GM23338 (cell line): ENCODE data around the gene FOXN4. TPM values are rescaled to one million over a fixed set of nuclear protein-coding genes. Genes with fewer than 3 reads are reported as not detected.

ENCODE experiments used
- ATAC-seq: fragments of 200-7000 bp; cut with Tn5 transposase; 3 replicates; pipeline ENCODE4 v1.9.1; 2020
- DNase-seq: peaks from one replicate; pipeline ENCODE4 v3.0.0-alpha.2; 2015; ENCODE audit warnings: low spot score
- H2AFZ ChIP-seq: fragments of 200-600 bp; sonication (generic); 2 replicates; pipeline ENCODE4 v1.8.0; 2016; ENCODE audit warnings: antibody characterized with exemption, mild to moderate bottlenecking, moderate library complexity
- H3F3A ChIP-seq: fragments of 200-600 bp; sonication (generic); replicated peaks from 2 replicates; pipeline ENCODE4 v1.8.0; 2017; ENCODE audit warnings: antibody characterized with exemption, mixed run types, low read depth
- H3K27ac ChIP-seq: fragments of 200-600 bp; sonication (generic); 2 replicates; pipeline ENCODE4 v1.6.1; 2016; ENCODE audit warnings: low read depth
- H3K27me3 ChIP-seq: fragments of 200-600 bp; sonication (generic); 2 replicates; pipeline ENCODE4 v1.8.0; 2016; ENCODE audit warnings: mild to moderate bottlenecking, mixed run types, moderate library complexity; ENCODE audit not compliant: insufficient read depth
- H3K36me3 ChIP-seq: fragments of 200-600 bp; sonication (generic); 2 replicates; pipeline ENCODE4 v1.8.0; 2016; ENCODE audit warnings: mild to moderate bottlenecking; ENCODE audit not compliant: insufficient read depth
- H3K4me1 ChIP-seq: fragments of 200-600 bp; sonication (generic); 2 replicates; pipeline ENCODE4 v1.8.0; 2016; ENCODE audit warnings: mild to moderate bottlenecking, moderate library complexity; ENCODE audit not compliant: insufficient read depth
- H3K4me2 ChIP-seq: fragments of 200-600 bp; sonication (generic); 2 replicates; pipeline ENCODE4 v1.7.1; 2017; ENCODE audit warnings: mixed run types
- H3K4me3 ChIP-seq: fragments of 200-600 bp; sonication (generic); 2 replicates; pipeline ENCODE4 v1.6.1; 2016; ENCODE audit warnings: mixed run types
- H3K79me2 ChIP-seq: fragments of 200-600 bp; sonication (generic); replicated peaks from 2 replicates; pipeline ENCODE4 v1.8.0; 2017; ENCODE audit warnings: mild to moderate bottlenecking; ENCODE audit not compliant: insufficient read depth
- H3K9me2 ChIP-seq: fragments of 200-600 bp; sonication (generic); 2 replicates; pipeline ENCODE4 v1.8.0; 2017; ENCODE audit not compliant: insufficient read depth
- H4K20me1 ChIP-seq: fragments of 200-600 bp; sonication (generic); replicated peaks from 2 replicates; pipeline ENCODE4 v1.8.0; 2017; ENCODE audit warnings: mild to moderate bottlenecking; ENCODE audit not compliant: insufficient read depth
- H3K27ac Mint-ChIP-seq: 2 replicates; pipeline ENCODE4 v1.8.0; 2020; ENCODE audit warnings: inconsistent platforms, mild to moderate bottlenecking, moderate library complexity, mixed read lengths
- H3K27me3 Mint-ChIP-seq: 3 replicates; pipeline ENCODE4 v1.8.0; 2022; ENCODE audit warnings: low read depth, mild to moderate bottlenecking, moderate library complexity, mixed read lengths, inconsistent platforms; ENCODE audit not compliant: insufficient read depth, poor library complexity
- H3K36me3 Mint-ChIP-seq: 3 replicates; pipeline ENCODE4 v1.8.0; 2021; ENCODE audit warnings: low read depth, mild to moderate bottlenecking, inconsistent platforms, moderate library complexity, mixed read lengths
- H3K4me1 Mint-ChIP-seq: 3 replicates; pipeline ENCODE4 v1.8.0; 2020; ENCODE audit warnings: mild to moderate bottlenecking, inconsistent platforms, mixed read lengths
- H3K4me3 Mint-ChIP-seq: 3 replicates; pipeline ENCODE4 v1.8.0; 2021; ENCODE audit warnings: moderate library complexity, mild to moderate bottlenecking, inconsistent platforms, mixed read lengths
- H3K9me3 Mint-ChIP-seq: 3 replicates; pipeline ENCODE4 v1.8.0; 2020; ENCODE audit warnings: moderate library complexity, mild to moderate bottlenecking, inconsistent platforms, mixed read lengths
- EZH2 ChIP-seq: fragments of 200-600 bp; sonication (generic); IDR thresholded peaks from one replicate; pipeline ENCODE4 v1.8.0; 2017; ENCODE audit warnings: antibody characterized with exemption, mild to moderate bottlenecking, low read depth; ENCODE audit not compliant: unreplicated experiment
- EZH2phosphoT487 ChIP-seq: fragments of 200-600 bp; sonication (generic); IDR thresholded peaks from one replicate; pipeline ENCODE4 v1.8.1; 2018; ENCODE audit warnings: antibody characterized with exemption; ENCODE audit not compliant: unreplicated experiment
- NANOG ChIP-seq: IDR thresholded peaks from 2 replicates; pipeline ENCODE4 v1.6.1; 2016; ENCODE audit warnings: antibody characterized with exemption, borderline replicate concordance
- POLR2AphosphoS5 ChIP-seq: IDR thresholded peaks from 2 replicates; pipeline ENCODE4 v1.6.1; 2016; ENCODE audit warnings: antibody characterized with exemption, low read depth
- ZNF114 ChIP-seq: fragments of 250-450 bp; sonication (Bioruptor Pico); IDR thresholded peaks from 2 replicates; pipeline ENCODE4 v1.5.0; 2020; ENCODE audit warnings: mild to moderate bottlenecking, moderate library complexity
- ZNF331 ChIP-seq: fragments of 250-450 bp; sonication (Bioruptor Pico); IDR thresholded peaks from 2 replicates; pipeline ENCODE4 v1.5.0; 2020; ENCODE audit warnings: low read depth, mild to moderate bottlenecking, moderate library complexity
- polyA plus RNA-seq: library from polyadenylated mRNA; unstranded; fragments of >200 nt; fragmentation: Nextera tagmentation; extraction: Ambion mirVana; gene quantifications from 2 replicates; pipeline ENCODE4 v1.2.1, GENCODE V29; 2016
- total RNA-seq: library from RNA; depleted of rRNA; stranded (reverse); fragments of >200 nt; shearing (Covaris generic); gene quantifications from 2 replicates; pipeline ENCODE4 v1.2.3, GENCODE V29; 2014
- TF ChIP-seq, protein P1 (sequence below): fragments of 250-450 bp; sonication (Bioruptor Pico); IDR thresholded peaks from 2 replicates; pipeline ENCODE4 v1.5.0; 2020; ENCODE audit warnings: mild to moderate bottlenecking, moderate library complexity
- TF ChIP-seq, protein P2 (sequence below), 2 experiments: fragments of 200-600 bp in 1 of 2; sonication (generic) in 1 of 2; conservative IDR thresholded peaks; 2 replicates each; pipeline versions ENCODE4 v1.5.1 to v1.6.1; 2016 to 2017; ENCODE audit warnings: antibody characterized with exemption in 2 of 2, low read depth in 2 of 2, mild to moderate bottlenecking in 2 of 2, moderate library complexity in 1 of 2
- TF ChIP-seq, protein P3 (sequence below): IDR thresholded peaks from one replicate; pipeline ENCODE4 v1.6.1; 2018; ENCODE audit warnings: antibody characterized with exemption; ENCODE audit not compliant: unreplicated experiment

Gene FOXN4
- total and polyA plus RNA-seq, 2 experiments from 2014 or later = 0.35 to 0.47 TPM

DNA sequence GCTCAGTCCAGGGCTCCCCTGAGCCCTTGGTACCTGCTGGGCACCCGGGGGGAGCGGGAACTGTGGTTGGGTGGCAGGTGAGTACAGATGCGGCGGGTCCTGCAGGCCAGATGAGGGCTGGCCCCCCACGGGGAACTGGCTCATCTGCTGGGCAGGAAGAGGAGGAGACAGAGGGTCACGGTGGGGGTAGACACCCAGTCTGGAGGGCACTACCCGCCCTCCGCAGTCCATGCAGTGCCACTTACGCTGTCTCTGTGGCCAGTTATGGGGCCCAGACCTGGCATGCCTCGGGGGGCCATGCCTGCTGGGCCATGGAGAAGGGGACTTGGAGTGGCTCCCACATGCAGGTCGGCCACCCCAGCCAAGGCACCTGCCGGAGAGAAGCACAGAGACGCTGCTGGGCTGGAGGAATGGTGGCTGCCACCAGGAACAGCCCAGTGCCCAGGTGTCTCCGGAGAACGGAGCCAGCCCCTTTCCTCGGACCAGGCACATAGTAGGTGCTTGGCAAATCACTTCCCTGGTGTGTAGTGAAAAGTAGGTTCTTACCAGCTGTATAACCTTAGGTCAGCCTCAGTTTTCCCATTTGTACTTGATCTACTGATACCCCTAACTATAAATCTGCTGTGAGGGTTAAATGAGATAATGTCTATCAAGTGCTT lies 21.1 kb downstream of the FOXN4 start (continued):
- TF ChIP-seq, protein P1, sequence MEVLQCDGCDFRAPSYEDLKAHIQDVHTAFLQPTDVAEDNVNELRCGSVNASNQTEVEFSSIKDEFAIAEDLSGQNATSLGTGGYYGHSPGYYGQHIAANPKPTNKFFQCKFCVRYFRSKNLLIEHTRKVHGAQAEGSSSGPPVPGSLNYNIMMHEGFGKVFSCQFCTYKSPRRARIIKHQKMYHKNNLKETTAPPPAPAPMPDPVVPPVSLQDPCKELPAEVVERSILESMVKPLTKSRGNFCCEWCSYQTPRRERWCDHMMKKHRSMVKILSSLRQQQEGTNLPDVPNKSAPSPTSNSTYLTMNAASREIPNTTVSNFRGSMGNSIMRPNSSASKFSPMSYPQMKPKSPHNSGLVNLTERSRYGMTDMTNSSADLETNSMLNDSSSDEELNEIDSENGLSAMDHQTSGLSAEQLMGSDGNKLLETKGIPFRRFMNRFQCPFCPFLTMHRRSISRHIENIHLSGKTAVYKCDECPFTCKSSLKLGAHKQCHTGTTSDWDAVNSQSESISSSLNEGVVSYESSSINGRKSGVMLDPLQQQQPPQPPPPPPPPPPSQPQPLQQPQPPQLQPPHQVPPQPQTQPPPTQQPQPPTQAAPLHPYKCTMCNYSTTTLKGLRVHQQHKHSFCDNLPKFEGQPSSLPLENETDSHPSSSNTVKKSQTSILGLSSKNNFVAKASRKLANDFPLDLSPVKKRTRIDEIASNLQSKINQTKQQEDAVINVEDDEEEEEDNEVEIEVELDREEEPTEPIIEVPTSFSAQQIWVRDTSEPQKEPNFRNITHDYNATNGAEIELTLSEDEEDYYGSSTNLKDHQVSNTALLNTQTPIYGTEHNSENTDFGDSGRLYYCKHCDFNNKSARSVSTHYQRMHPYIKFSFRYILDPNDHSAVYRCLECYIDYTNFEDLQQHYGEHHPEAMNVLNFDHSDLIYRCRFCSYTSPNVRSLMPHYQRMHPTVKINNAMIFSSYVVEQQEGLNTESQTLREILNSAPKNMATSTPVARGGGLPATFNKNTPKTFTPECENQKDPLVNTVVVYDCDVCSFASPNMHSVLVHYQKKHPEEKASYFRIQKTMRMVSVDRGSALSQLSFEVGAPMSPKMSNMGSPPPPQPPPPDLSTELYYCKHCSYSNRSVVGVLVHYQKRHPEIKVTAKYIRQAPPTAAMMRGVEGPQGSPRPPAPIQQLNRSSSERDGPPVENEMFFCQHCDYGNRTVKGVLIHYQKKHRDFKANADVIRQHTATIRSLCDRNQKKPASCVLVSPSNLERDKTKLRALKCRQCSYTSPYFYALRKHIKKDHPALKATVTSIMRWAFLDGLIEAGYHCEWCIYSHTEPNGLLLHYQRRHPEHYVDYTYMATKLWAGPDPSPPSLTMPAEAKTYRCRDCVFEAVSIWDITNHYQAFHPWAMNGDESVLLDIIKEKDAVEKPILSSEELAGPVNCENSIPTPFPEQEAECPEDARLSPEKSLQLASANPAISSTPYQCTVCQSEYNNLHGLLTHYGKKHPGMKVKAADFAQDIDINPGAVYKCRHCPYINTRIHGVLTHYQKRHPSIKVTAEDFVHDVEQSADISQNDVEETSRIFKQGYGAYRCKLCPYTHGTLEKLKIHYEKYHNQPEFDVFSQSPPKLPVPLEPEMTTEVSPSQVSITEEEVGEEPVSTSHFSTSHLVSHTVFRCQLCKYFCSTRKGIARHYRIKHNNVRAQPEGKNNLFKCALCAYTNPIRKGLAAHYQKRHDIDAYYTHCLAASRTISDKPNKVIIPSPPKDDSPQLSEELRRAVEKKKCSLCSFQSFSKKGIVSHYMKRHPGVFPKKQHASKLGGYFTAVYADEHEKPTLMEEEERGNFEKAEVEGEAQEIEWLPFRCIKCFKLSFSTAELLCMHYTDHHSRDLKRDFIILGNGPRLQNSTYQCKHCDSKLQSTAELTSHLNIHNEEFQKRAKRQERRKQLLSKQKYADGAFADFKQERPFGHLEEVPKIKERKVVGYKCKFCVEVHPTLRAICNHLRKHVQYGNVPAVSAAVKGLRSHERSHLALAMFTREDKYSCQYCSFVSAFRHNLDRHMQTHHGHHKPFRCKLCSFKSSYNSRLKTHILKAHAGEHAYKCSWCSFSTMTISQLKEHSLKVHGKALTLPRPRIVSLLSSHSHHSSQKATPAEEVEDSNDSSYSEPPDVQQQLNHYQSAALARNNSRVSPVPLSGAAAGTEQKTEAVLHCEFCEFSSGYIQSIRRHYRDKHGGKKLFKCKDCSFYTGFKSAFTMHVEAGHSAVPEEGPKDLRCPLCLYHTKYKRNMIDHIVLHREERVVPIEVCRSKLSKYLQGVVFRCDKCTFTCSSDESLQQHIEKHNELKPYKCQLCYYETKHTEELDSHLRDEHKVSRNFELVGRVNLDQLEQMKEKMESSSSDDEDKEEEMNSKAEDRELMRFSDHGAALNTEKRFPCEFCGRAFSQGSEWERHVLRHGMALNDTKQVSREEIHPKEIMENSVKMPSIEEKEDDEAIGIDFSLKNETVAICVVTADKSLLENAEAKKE (CRISPR knock-in tag) = no peak
- TF ChIP-seq EZH2phosphoT487 (no peak), ZNF331 (no peak), ZNF114 (CRISPR knock-in tag) (no peak), EZH2 (no peak), POLR2AphosphoS5 (no peak), NANOG (no peak)
- TF ChIP-seq, protein P2, sequence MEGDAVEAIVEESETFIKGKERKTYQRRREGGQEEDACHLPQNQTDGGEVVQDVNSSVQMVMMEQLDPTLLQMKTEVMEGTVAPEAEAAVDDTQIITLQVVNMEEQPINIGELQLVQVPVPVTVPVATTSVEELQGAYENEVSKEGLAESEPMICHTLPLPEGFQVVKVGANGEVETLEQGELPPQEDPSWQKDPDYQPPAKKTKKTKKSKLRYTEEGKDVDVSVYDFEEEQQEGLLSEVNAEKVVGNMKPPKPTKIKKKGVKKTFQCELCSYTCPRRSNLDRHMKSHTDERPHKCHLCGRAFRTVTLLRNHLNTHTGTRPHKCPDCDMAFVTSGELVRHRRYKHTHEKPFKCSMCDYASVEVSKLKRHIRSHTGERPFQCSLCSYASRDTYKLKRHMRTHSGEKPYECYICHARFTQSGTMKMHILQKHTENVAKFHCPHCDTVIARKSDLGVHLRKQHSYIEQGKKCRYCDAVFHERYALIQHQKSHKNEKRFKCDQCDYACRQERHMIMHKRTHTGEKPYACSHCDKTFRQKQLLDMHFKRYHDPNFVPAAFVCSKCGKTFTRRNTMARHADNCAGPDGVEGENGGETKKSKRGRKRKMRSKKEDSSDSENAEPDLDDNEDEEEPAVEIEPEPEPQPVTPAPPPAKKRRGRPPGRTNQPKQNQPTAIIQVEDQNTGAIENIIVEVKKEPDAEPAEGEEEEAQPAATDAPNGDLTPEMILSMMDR (conservative IDR thresholded peaks at IDR 0.05; ENCODE audit: low read depth in 2 of 2) = no peak

DNA sequence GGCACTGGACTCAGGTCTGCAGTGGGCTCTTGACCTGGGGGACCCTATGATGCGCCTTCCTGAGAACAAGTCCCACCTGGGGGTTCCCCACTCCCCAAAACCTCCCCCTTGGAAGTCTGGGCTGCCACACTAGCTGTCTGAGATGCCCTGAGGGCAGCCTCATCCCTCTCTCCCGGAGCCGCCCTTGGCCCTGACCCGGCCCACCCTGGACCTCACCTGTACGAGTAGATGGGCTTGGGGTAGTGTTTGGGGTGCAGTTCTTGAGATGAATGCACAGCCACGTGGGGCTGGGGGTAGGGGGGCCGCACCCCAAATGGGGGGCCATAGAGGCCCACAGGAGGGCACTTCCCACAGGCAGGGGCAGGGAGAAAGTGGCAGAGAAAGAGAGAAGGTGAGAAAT lies 21.9 kb downstream of the FOXN4 start:
- Mint-ChIP-seq H3K36me3 (no peaks in the 10 kb centered on the region; the same call in 2 of the 3 replicates), H3K4me1 (peaks cover 11% of the 10 kb centered on the region), H3K9me3 (no peaks in the 10 kb centered on the region), H3K27ac (no peak overlapping the region), H3K4me3 (no peak overlapping the region), H3K27me3 (peaks cover 4% of the 10 kb centered on the region)
- Histone ChIP-seq H3K9me2 (no peaks in the 10 kb centered on the region), H3K4me3 (no peak overlapping the region), H2AFZ (no peak overlapping the region), H3K79me2 (no peaks in the 10 kb centered on the region), H3K27ac (no peak overlapping the region), H3F3A (no peaks in the 10 kb centered on the region), H3K27me3 (no peaks in the 10 kb centered on the region), H3K36me3 (no peaks in the 10 kb centered on the region), H3K4me1 (no peaks in the 10 kb centered on the region), H4K20me1 (no peaks in the 10 kb centered on the region), H3K4me2 (no peak overlapping the region)
- DNase-seq = no peak
- ATAC-seq = no peak
- TF ChIP-seq, protein P3, sequence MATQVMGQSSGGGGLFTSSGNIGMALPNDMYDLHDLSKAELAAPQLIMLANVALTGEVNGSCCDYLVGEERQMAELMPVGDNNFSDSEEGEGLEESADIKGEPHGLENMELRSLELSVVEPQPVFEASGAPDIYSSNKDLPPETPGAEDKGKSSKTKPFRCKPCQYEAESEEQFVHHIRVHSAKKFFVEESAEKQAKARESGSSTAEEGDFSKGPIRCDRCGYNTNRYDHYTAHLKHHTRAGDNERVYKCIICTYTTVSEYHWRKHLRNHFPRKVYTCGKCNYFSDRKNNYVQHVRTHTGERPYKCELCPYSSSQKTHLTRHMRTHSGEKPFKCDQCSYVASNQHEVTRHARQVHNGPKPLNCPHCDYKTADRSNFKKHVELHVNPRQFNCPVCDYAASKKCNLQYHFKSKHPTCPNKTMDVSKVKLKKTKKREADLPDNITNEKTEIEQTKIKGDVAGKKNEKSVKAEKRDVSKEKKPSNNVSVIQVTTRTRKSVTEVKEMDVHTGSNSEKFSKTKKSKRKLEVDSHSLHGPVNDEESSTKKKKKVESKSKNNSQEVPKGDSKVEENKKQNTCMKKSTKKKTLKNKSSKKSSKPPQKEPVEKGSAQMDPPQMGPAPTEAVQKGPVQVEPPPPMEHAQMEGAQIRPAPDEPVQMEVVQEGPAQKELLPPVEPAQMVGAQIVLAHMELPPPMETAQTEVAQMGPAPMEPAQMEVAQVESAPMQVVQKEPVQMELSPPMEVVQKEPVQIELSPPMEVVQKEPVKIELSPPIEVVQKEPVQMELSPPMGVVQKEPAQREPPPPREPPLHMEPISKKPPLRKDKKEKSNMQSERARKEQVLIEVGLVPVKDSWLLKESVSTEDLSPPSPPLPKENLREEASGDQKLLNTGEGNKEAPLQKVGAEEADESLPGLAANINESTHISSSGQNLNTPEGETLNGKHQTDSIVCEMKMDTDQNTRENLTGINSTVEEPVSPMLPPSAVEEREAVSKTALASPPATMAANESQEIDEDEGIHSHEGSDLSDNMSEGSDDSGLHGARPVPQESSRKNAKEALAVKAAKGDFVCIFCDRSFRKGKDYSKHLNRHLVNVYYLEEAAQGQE = no peak
- TF ChIP-seq ZNF331 (no peak), POLR2AphosphoS5 (no peak)
